ENCODE data around the gene CD37.
A peak's percentile ranks its signal among the peaks of the same experiment; 100 is the strongest.
"Not testable (repeated sequence)": the region's sequence is repeated elsewhere in the genome, so short reads cannot be mapped to it uniquely, and the experiment has no call there.

The CD37 gene

GRCh38 chr19:49328741-49329140 lies 6.5 kb upstream of the CD37 start:
- DNase-seq (ENCODE audit: extremely low read depth in 1 of 2, low read depth in 1 of 2), result no peak

GRCh38 chr19:49331187-49331586 lies 4.0 kb upstream of the CD37 start:
- DNase-seq (ENCODE audit: extremely low read depth in 1 of 2, low read depth in 1 of 2), result not testable (repeated sequence)

- peak in 1 of 2 donors; percentile 56 for DNase-seq (ENCODE audit: extremely low read depth in 1 of 2, low read depth in 1 of 2)
Observed at GRCh38 chr19:49331616-49332055, 3.6 kb upstream of the CD37 start.

GRCh38 chr19:49332691-49333417 lies 2.4 kb upstream of the CD37 start:
- not testable (repeated sequence) for DNase-seq (ENCODE audit: extremely low read depth in 1 of 2, low read depth in 1 of 2)

- no peak for DNase-seq (ENCODE audit: extremely low read depth in 1 of 2, low read depth in 1 of 2)
Observed at GRCh38 chr19:49333418-49333805, 1.8 kb upstream of the CD37 start.

- peak in 1 of 2 donors; percentile 53 for DNase-seq (ENCODE audit: extremely low read depth in 1 of 2, low read depth in 1 of 2)
Observed at GRCh38 chr19:49333811-49334288, 1.4 kb upstream of the CD37 start.

GRCh38 chr19:49335784-49336481 lies 727 bp downstream of the CD37 start:
- no peak for DNase-seq (ENCODE audit: extremely low read depth in 1 of 2, low read depth in 1 of 2)

GRCh38 chr19:49336482-49337266 lies 1.5 kb downstream of the CD37 start:
- DNase-seq (ENCODE audit: extremely low read depth in 1 of 2, low read depth in 1 of 2), result no peak

- DNase-seq (ENCODE audit: extremely low read depth in 1 of 2, low read depth in 1 of 2), result no peak
Observed at GRCh38 chr19:49337267-49338022, 2.2 kb downstream of the CD37 start.

- DNase-seq (ENCODE audit: extremely low read depth in 1 of 2, low read depth in 1 of 2), result no peak
Observed at GRCh38 chr19:49338023-49338677, 2.9 kb downstream of the CD37 start.

- DNase-seq (ENCODE audit: extremely low read depth in 1 of 2, low read depth in 1 of 2), result no peak
Observed at GRCh38 chr19:49338691-49339300, 3.6 kb downstream of the CD37 start.

GRCh38 chr19:49339301-49340068 lies 4.3 kb downstream of the CD37 start:
- DNase-seq (ENCODE audit: extremely low read depth in 1 of 2, low read depth in 1 of 2), result no peak

GRCh38 chr19:49340069-49340864 lies 5.1 kb downstream of the CD37 start:
- no peak for DNase-seq (ENCODE audit: extremely low read depth in 1 of 2, low read depth in 1 of 2)

- DNase-seq (ENCODE audit: extremely low read depth in 1 of 2, low read depth in 1 of 2), result no peak
Observed at GRCh38 chr19:49340865-49341718, 5.9 kb downstream of the CD37 start.

- DNase-seq (ENCODE audit: extremely low read depth in 1 of 2, low read depth in 1 of 2), result no peak
Observed at GRCh38 chr19:49342291-49342721, 7.1 kb downstream of the CD37 start.

GRCh38 chr19:49343123-49343522 lies 7.9 kb downstream of the CD37 start:
- DNase-seq (ENCODE audit: extremely low read depth in 1 of 2, low read depth in 1 of 2), result no peak
